DOHH2 (cell line): Measurements from ENCODE around the gene GJA4.

Experiments used
- H3F3A ChIP-seq: fragments of 200-600 bp; sonication (generic), shearing (Covaris generic); 2 replicates; pipeline ENCODE4 v1.6.0; 2016; ENCODE audit warnings: antibody characterized with exemption, mild to moderate bottlenecking; ENCODE audit not compliant: control insufficient read depth, insufficient read depth
- H3K27ac ChIP-seq: fragments of 200-600 bp; sonication (generic); 2 replicates; pipeline ENCODE4 v1.5.1; 2014; ENCODE audit warnings: low read depth, mild to moderate bottlenecking, low read length, moderate library complexity
- H3K27me3 ChIP-seq: fragments of 200-600 bp; sonication (generic); 2 replicates; pipeline ENCODE4 v1.6.1; 2014; ENCODE audit warnings: mild to moderate bottlenecking, low read length, mixed read lengths; ENCODE audit not compliant: control insufficient read depth
- H3K36me3 ChIP-seq: fragments of 200-600 bp; sonication (generic); 2 replicates; pipeline ENCODE4 v1.6.1; 2014; ENCODE audit warnings: mild to moderate bottlenecking, low read length, moderate library complexity, mixed read lengths; ENCODE audit not compliant: control insufficient read depth
- H3K4me1 ChIP-seq: fragments of 200-600 bp; sonication (generic); 2 replicates; pipeline ENCODE4 v1.6.1; 2014; ENCODE audit warnings: mild to moderate bottlenecking, low read length, mixed read lengths; ENCODE audit not compliant: control insufficient read depth
- H3K4me2 ChIP-seq: fragments of 200-600 bp; sonication (generic); 2 replicates; pipeline ENCODE4 v1.6.0; 2014; ENCODE audit warnings: mild to moderate bottlenecking, low read length, moderate library complexity
- H3K4me3 ChIP-seq: fragments of 200-600 bp; sonication (generic); 2 replicates; pipeline ENCODE4 v1.5.1; 2014; ENCODE audit warnings: mild to moderate bottlenecking, low read length, mixed read lengths
- H3K79me2 ChIP-seq: fragments of 200-600 bp; sonication (generic); 2 replicates; pipeline ENCODE4 v1.6.1; 2014; ENCODE audit warnings: mild to moderate bottlenecking, low read length, mixed read lengths; ENCODE audit not compliant: control insufficient read depth
- H3K9me2 ChIP-seq: fragments of 200-600 bp; sonication (generic); replicated peaks from 2 replicates; pipeline ENCODE4 v1.6.1; 2014; ENCODE audit warnings: mild to moderate bottlenecking, low read length, mixed read lengths; ENCODE audit not compliant: control insufficient read depth
- H3K9me3 ChIP-seq: fragments of 200-600 bp; sonication (generic); 2 replicates; pipeline ENCODE4 v1.6.1; 2014; ENCODE audit warnings: antibody characterized with exemption, low read length, mixed read lengths; ENCODE audit not compliant: control insufficient read depth, insufficient read depth
- H4K20me1 ChIP-seq: fragments of 200-600 bp; sonication (generic); 2 replicates; pipeline ENCODE4 v1.6.0; 2014; ENCODE audit warnings: low read depth, mild to moderate bottlenecking, antibody characterized with exemption, low read length, moderate library complexity; ENCODE audit not compliant: control insufficient read depth, insufficient read depth
- CTCF ChIP-seq: fragments of 200-600 bp; sonication (generic); IDR thresholded peaks from one replicate; pipeline ENCODE4 v1.5.1; 2014; ENCODE audit warnings: antibody characterized with exemption, mild to moderate bottlenecking, low read depth, low read length; ENCODE audit not compliant: poor library complexity, severe bottlenecking
- EZH2phosphoT487 ChIP-seq: fragments of 200-600 bp; sonication (generic); IDR thresholded peaks from 2 replicates; pipeline ENCODE4 v1.6.1; 2017; ENCODE audit warnings: borderline replicate concordance, mild to moderate bottlenecking, antibody characterized with exemption, low read length, moderate library complexity, mixed read lengths

Gene GJA4

GRCh38 chr1:34796990-34797389, 4.2 kb downstream of the GJA4 start:
- Histone ChIP-seq H3K9me2 (no peaks in the 10 kb centered on the region), H3K79me2 (no peaks in the 10 kb centered on the region), H4K20me1 (no peaks in the 10 kb centered on the region), H3K36me3 (no peaks in the 10 kb centered on the region), H3K9me3 (no peaks in the 10 kb centered on the region), H3K4me3 (no peak overlapping the region), H3K27ac (no peak overlapping the region), H3F3A (no peaks in the 10 kb centered on the region), H3K27me3 (peaks cover 5% of the 10 kb centered on the region; the same call in 1 of the 2 replicates), H3K4me1 (no peaks in the 10 kb centered on the region), H3K4me2 (no peak overlapping the region)
- TF ChIP-seq EZH2phosphoT487, result no peak
- TF ChIP-seq CTCF, result no peak

- Histone ChIP-seq H3K27me3 (no peaks in the 10 kb centered on the region), H3K36me3 (no peaks in the 10 kb centered on the region), H3K9me3 (no peaks in the 10 kb centered on the region), H3K4me2 (no peak overlapping the region), H3F3A (no peaks in the 10 kb centered on the region), H3K27ac (no peak overlapping the region), H3K4me1 (no peaks in the 10 kb centered on the region), H4K20me1 (no peaks in the 10 kb centered on the region), H3K79me2 (no peaks in the 10 kb centered on the region), H3K4me3 (no peak overlapping the region), H3K9me2 (no peaks in the 10 kb centered on the region)
- no peak for TF ChIP-seq EZH2phosphoT487
These were observed 7.4 kb downstream of the GJA4 start for GRCh38 chr1:34800214-34800613.

GRCh38 chr1:34803770-34804169, 11.0 kb downstream of the GJA4 start:
- Histone ChIP-seq H3K4me1 (no peaks in the 10 kb centered on the region), H3K36me3 (no peaks in the 10 kb centered on the region), H3K27me3 (no peaks in the 10 kb centered on the region), H3K9me3 (no peaks in the 10 kb centered on the region), H3K79me2 (no peaks in the 10 kb centered on the region), H3F3A (no peaks in the 10 kb centered on the region), H3K4me2 (no peak overlapping the region), H3K4me3 (no peak overlapping the region), H3K27ac (no peak overlapping the region), H4K20me1 (no peaks in the 10 kb centered on the region), H3K9me2 (no peaks in the 10 kb centered on the region)
- no peak for TF ChIP-seq EZH2phosphoT487
- TF ChIP-seq CTCF, result no peak

- Histone ChIP-seq H3K4me3 (no peak overlapping the region), H3K36me3 (no peaks in the 10 kb centered on the region), H3K27me3 (no peaks in the 10 kb centered on the region), H4K20me1 (no peaks in the 10 kb centered on the region), H3K79me2 (no peaks in the 10 kb centered on the region), H3F3A (no peaks in the 10 kb centered on the region), H3K9me2 (no peaks in the 10 kb centered on the region), H3K4me1 (no peaks in the 10 kb centered on the region), H3K9me3 (no peaks in the 10 kb centered on the region), H3K27ac (no peak overlapping the region), H3K4me2 (no peak overlapping the region)
- TF ChIP-seq EZH2phosphoT487 (no peak), CTCF (no peak)
These were observed 13.6 kb downstream of the GJA4 start for GRCh38 chr1:34806396-34806795.
